Colonic mucosa (tissue), 4 donors: ENCODE data around the gene PIK3R6. TPM values are rescaled to one million over a fixed set of nuclear protein-coding genes. Genes with fewer than 3 reads are reported as not detected.

ENCODE experiments used
- DNase-seq: peaks from one replicate; pipeline ENCODE4 v3.0.0-alpha.2; 2020
- H3K27ac ChIP-seq: fragments of 200-600 bp; one replicate; pipeline ENCODE4 v1.8.0; 2021
- H3K27me3 ChIP-seq: fragments of 200-600 bp; one replicate; pipeline ENCODE4 v1.8.0; 2021
- H3K36me3 ChIP-seq: fragments of 200-600 bp; one replicate; pipeline ENCODE4 v1.8.0; 2021
- H3K4me1 ChIP-seq: fragments of 200-600 bp; one replicate; pipeline ENCODE4 v1.8.0; 2021; ENCODE audit warnings: mild to moderate bottlenecking
- H3K4me3 ChIP-seq: fragments of 200-600 bp; one replicate; pipeline ENCODE4 v1.8.0; 2021
- H3K9ac ChIP-seq, 2 donors: one replicate each; pipeline ENCODE4 v1.7.0; 2013; ENCODE audit warnings: control low read depth in 2 of 2, low read depth in 2 of 2, low read length in 2 of 2
- H3K9me3 ChIP-seq: fragments of 200-600 bp; one replicate; pipeline ENCODE4 v1.8.0; 2021
- intact Hi-C: fragments of 100-400 bp; cut with DNase I; formaldehyde crosslinking; loops from one replicate; pipeline ENCODE4 v1.14.1; 2022
- total RNA-seq, 2 donors: library from RNA; stranded (reverse); fragmentation: NEBNext Ultra II Directional in 1 of 2; extraction: Animal tissue kit (Norgen Biotek cat#: 25700) in 1 of 2; gene quantifications; one replicate each; pipeline ENCODE4 v1.2.1, GENCODE V29; 2021
- TF ChIP-seq, protein P1 (sequence below): fragments of 200-600 bp; IDR thresholded peaks from one replicate; pipeline ENCODE4 v1.8.0; 2022; ENCODE audit warnings: antibody characterized with exemption, mild to moderate bottlenecking
- donor health status: healthy.
- donor health status: DM: no; HTN: no; CAD: no.
- donor health status: DM: no; HTN: no; CAD: no.

PIK3R6 gene
- total RNA-seq, 2 donors from 2014 or later, result 0.61 to 0.96 TPM

DNA sequence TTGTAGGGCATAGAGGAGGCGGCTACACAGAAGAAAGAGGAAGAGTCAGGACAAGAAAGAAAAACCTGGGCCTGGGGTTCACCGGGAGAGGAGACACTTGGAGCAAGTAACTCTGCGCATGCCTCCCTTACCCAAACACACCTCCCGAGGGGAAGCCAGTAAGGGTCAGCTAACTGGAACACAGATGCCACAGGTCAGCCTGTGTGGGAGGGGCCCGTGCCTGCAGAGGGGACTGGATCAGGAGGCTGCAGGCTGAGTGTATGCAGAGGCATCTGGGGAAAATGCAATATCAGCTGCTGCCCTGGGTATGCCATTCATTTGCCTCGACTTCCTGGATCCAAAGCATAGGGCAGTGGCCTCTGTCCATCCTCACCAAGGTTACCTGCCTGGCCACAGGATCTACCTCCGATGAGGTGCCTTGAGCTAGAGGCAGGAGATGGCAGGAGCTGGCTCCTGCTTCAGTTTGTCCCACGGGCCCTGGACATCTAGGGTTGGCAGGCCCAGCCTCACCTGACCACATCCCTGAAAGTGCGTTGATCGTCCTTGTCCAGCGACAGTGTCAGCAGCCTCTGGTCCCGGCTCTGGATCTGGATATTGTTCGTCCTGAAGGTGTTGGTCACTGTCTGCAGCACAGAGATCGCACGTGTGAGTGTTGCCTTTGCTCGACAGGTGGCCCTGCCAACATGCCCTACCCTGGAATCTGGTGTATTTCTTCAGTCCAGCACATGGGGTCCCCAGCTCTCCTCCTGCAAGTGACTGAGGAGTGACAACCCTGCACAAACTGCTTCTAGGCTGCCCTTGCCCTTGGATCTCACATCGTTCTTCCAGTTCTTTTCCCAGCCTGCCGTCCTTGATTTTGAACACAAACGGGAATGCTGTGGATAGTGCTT lies 63.7 kb downstream of the PIK3R6 start:
- intact Hi-C loops, result loop anchor here (5.0 kb wide), 1 partner anchor 89 kb away; no protein-coding TSS in a partner anchor
- TF ChIP-seq, protein P1, sequence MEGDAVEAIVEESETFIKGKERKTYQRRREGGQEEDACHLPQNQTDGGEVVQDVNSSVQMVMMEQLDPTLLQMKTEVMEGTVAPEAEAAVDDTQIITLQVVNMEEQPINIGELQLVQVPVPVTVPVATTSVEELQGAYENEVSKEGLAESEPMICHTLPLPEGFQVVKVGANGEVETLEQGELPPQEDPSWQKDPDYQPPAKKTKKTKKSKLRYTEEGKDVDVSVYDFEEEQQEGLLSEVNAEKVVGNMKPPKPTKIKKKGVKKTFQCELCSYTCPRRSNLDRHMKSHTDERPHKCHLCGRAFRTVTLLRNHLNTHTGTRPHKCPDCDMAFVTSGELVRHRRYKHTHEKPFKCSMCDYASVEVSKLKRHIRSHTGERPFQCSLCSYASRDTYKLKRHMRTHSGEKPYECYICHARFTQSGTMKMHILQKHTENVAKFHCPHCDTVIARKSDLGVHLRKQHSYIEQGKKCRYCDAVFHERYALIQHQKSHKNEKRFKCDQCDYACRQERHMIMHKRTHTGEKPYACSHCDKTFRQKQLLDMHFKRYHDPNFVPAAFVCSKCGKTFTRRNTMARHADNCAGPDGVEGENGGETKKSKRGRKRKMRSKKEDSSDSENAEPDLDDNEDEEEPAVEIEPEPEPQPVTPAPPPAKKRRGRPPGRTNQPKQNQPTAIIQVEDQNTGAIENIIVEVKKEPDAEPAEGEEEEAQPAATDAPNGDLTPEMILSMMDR, result no peak
- Histone ChIP-seq H3K4me1 (no peaks in the 10 kb centered on the region), H3K27ac (no peak overlapping the region), H3K4me3 (no peak overlapping the region), H3K36me3 (no peaks in the 10 kb centered on the region), H3K9me3 (no peaks in the 10 kb centered on the region), H3K27me3 (no peaks in the 10 kb centered on the region), H3K9ac (no peak overlapping the region)
- DNase-seq, result peak; percentile 14

DNA sequence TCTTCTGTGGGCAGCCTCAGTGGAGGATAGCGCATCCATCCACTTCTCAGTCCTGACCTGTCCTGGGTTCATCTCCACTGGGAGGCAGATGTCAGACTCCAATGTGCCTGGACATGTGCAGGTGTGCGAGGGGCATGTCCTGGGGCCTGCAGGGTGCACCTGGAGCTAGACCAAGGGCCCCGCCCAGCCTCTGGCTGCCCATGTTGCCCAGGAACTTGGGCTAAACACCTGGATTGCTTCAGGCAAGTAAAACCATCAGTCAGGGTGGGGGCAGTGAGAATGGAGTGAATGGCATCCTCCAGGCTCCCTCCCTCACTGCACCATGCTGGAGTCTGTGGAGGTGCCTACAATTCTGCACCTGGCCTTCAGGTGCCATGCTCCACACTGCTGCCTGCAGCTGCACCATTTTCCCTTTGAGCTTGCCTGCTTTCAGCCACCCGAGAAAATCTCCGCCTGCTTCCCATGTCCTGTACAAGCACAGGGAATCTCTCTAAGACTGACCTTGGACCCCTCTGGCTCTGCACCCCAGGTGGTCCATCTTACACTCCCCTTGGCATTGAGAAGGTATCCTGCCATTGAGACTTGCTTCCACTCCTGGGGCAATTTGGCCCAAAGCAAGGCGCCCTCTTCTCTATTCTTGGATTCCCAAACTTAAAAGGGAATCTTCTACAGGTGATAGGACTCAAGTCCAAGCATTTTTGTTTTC lies 66.2 kb downstream of the PIK3R6 start:
- no peaks in the 10 kb centered on the region for H3K9me3 ChIP-seq

DNA sequence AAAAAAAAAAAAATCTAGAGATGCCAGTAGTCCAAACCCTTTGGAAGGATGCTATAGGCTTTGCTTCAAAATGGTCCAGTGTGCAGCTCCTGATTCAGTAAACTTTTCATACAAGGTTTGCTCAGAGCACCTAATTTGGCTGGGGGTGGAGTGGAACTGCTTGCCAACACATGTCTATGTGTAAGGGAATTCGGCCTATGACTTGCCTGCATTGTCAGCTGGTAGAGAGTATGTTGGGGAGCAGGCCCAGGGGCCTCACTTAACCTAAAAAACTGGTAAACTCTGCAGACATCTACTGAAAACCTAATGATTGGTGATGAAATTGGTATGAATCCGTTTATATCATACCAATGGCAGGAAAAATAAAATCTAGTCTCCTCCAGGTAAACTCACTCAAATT lies 66.8 kb downstream of the PIK3R6 start:
- H3K4me3 ChIP-seq, result no peak overlapping the region

More for the DNA sequence above, 66.2 kb downstream of the PIK3R6 start:
- no peaks in the 10 kb centered on the region for H3K4me1 ChIP-seq
- no peaks in the 10 kb centered on the region for H3K27me3 ChIP-seq
- no peaks in the 10 kb centered on the region for H3K36me3 ChIP-seq
- intact Hi-C loops, result loop anchor here (5.0 kb wide), 1 partner anchor 91 kb away; no protein-coding TSS in a partner anchor
- DNase-seq, result peak; percentile 7
- no peak overlapping the region for H3K9ac ChIP-seq
- TF ChIP-seq, protein P1, result no peak
- no peak overlapping the region for H3K4me3 ChIP-seq
- no peak overlapping the region for H3K27ac ChIP-seq

DNA sequence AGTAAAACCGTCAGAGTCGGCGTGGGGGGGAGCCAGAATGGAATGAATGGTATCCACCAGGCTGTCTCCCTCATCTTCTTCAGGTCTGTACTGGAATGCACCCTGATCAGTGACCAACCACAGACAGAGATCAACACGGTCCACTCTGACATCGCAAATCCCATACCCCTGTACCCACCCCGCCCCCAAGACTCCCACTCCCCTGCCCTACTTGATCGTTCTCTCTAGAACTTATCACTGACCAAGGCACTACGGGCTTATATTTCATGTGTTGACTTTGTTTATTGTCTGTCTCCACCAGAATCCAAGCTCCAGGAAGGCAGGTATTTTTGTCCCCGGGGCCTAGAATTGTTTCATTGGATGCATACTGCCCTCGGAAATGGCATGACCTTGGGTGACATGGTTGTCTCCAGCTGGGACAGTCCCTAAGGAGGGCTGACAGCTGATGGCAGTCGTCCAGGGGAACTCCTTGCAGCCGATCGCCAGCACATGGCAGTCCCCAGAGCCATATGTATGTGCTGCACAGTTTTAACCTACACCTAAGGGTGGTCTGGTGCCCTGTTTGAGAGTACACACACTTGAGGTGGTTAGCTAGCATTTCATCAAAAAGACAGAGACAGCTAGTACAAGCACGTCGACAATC lies 67.8 kb downstream of the PIK3R6 start:
- peak overlapping the region in 1 of 2 donors; percentile 46 for H3K9ac ChIP-seq
- peak overlapping the region; percentile 47 for H3K4me3 ChIP-seq
- no peaks in the 10 kb centered on the region for H3K27me3 ChIP-seq
- H3K4me1 ChIP-seq, result no peaks in the 10 kb centered on the region
- H3K27ac ChIP-seq, result no peak overlapping the region
- DNase-seq, result no peak
- TF ChIP-seq, protein P1, result no peak
- no peaks in the 10 kb centered on the region for H3K9me3 ChIP-seq
- intact Hi-C loops, result loop anchor here (5.0 kb wide), 1 partner anchor 93 kb away; no protein-coding TSS in a partner anchor
- H3K36me3 ChIP-seq, result no peaks in the 10 kb centered on the region

More for the DNA sequence above, 66.8 kb downstream of the PIK3R6 start:
- Histone ChIP-seq H3K36me3 (no peaks in the 10 kb centered on the region), H3K27me3 (no peaks in the 10 kb centered on the region), H3K9ac (no peak overlapping the region), H3K4me1 (no peaks in the 10 kb centered on the region), H3K27ac (no peak overlapping the region), H3K9me3 (no peaks in the 10 kb centered on the region)
- DNase-seq, result no peak
- TF ChIP-seq, protein P1, result no peak
- intact Hi-C loops, result loop anchor here (5.0 kb wide), 1 partner anchor 92 kb away; no protein-coding TSS in a partner anchor
